Lower lobe of right lung (tissue), 2 donors: Measurements from ENCODE around the gene NPHS1. TPM values are rescaled to one million over a fixed set of nuclear protein-coding genes. Genes with fewer than 3 reads are reported as not detected.

Source experiments
- ATAC-seq, 2 donors: fragments of 200-7000 bp; cut with Tn5 transposase; one replicate each; pipeline ENCODE4 v1.9.1; 2020 to 2022; ENCODE audit warnings: mild to moderate bottlenecking in 2 of 2, moderate library complexity in 2 of 2
- DNase-seq: peaks from one replicate; pipeline ENCODE4 v3.0.0-alpha.2; 2020
- H3K27ac ChIP-seq: fragments of 200-600 bp; one replicate; pipeline ENCODE4 v1.8.0; 2022
- H3K27me3 ChIP-seq: fragments of 200-600 bp; one replicate; pipeline ENCODE4 v1.8.0; 2022; ENCODE audit warnings: low read depth
- H3K36me3 ChIP-seq: fragments of 200-600 bp; one replicate; pipeline ENCODE4 v1.8.0; 2022; ENCODE audit warnings: mild to moderate bottlenecking
- H3K4me1 ChIP-seq: fragments of 200-600 bp; one replicate; pipeline ENCODE4 v1.8.0; 2022
- H3K4me3 ChIP-seq: fragments of 200-600 bp; one replicate; pipeline ENCODE4 v1.8.0; 2022; ENCODE audit warnings: mild to moderate bottlenecking
- H3K9me3 ChIP-seq: fragments of 200-600 bp; one replicate; pipeline ENCODE4 v1.8.0; 2022
- CTCF ChIP-seq: fragments of 200-600 bp; IDR thresholded peaks from one replicate; pipeline ENCODE4 v1.8.0; 2022; ENCODE audit warnings: antibody characterized with exemption, mild to moderate bottlenecking
- intact Hi-C: fragments of 100-400 bp; cut with DNase I; formaldehyde crosslinking; loops from one replicate; pipeline ENCODE4 v1.11.0; 2022
- total RNA-seq: library from RNA; stranded (reverse); fragmentation: NEBNext Ultra II Directional; extraction: Animal tissue kit (Norgen Biotek cat#: 25700); gene quantifications from one replicate; pipeline ENCODE4 v1.2.1, GENCODE V29; 2021
- donor health status: DM: no; HTN: yes; CAD: no; lungs with severe emphysema.

NPHS1 gene
- total RNA-seq, 1 donor from 2014 or later: not detected

GRCh38 chr19:35845215-35846037 is 6.9 kb downstream of the NPHS1 start:
- no peak for DNase-seq
- peaks cover 14% of the 10 kb centered on the region for H3K4me1 ChIP-seq
- intact Hi-C loops: no loop called here
- peak; percentile 52 to 63 for ATAC-seq
- H3K27me3 ChIP-seq: peaks cover 69% of the 10 kb centered on the region
- no peak for TF ChIP-seq CTCF
- no peak overlapping the region for H3K27ac ChIP-seq
- no peaks in the 10 kb centered on the region for H3K9me3 ChIP-seq
- peak overlapping the region; percentile 37 for H3K4me3 ChIP-seq
- no peaks in the 10 kb centered on the region for H3K36me3 ChIP-seq

DNA sequence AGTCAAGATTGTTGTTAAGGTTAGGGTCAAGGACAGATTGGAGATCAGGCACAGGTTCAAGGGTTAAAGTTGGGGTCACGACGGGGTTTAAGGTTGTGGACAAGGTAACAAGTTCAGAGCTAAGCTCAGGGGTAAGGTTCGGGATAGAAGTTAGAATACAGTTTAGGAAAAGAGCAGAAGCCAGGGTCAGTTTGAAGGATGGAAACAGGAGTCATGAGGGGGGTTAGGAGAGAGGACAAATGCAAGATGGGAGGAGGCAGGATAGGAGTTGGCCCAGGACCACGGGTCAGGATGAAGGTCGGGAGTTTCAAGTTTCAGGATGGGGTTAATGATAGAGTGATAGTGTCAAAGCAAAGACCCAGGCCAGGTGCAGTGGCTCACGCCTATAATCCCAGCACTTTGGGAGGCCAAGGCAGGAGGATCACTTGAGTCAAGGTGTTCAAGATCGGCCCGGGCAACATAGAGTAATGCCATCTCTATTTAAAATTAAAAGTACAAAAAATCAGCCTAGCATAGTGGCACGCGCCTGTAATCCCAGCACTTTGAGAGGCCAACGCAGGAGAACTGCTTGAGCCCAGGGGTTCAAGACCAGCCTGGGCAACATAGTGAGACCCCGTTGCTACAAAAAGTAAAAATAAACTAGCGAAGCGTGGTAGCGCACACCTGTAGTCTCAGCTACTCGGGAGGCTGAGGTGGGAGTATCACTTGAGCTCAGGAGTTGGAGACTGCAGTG is 7.7 kb downstream of the NPHS1 start:
- Histone ChIP-seq H3K4me1 (peaks cover 14% of the 10 kb centered on the region), H3K9me3 (no peaks in the 10 kb centered on the region), H3K27ac (no peak overlapping the region), H3K36me3 (no peaks in the 10 kb centered on the region), H3K27me3 (peaks cover 62% of the 10 kb centered on the region), H3K4me3 (no peak overlapping the region)
- no peak for TF ChIP-seq CTCF
- intact Hi-C loops: no loop called here
- DNase-seq: no peak
- ATAC-seq: no peak

DNA sequence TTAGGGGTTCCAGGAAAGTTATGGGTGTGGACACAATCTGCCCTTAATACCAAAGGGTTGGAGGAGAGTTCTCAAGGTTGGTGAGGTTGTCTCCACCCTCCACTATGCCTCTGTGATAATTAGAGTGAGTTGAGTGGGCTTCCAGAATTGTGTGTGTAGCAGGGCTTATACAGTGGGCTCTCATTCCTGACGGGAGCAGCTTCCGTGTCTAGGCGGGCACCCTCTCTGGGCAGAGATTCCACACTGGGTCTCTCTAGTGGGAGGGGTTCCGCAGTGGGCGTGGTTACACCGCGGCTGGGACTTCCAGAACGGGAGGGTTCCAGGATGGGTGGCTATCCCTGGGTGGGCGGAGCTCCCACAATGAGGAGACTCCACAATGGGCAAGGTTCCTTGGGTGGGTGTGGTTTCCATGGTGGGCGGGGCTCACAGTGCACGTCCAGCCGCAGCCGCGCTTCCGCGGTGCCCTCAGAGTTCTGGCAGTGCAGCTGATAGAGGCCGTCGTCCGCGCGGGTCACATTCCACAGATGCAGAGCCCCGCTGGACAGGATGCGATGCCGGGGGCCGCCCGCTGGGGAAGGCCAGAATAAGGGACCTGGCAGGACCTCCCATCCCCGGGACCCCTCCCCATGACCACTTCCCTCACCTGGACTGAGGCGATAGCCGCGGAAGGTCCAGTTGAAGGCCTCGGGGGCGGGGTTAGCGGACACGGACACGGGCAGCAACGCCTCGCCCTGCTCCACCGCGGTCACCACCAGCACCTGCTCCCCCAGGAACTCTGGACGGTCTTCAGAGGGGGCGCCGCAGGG is 8.4 kb downstream of the NPHS1 start:
- Histone ChIP-seq H3K27ac (no peak overlapping the region), H3K36me3 (no peaks in the 10 kb centered on the region), H3K9me3 (no peaks in the 10 kb centered on the region), H3K4me3 (no peak overlapping the region), H3K4me1 (peaks cover 14% of the 10 kb centered on the region), H3K27me3 (peaks cover 54% of the 10 kb centered on the region)
- intact Hi-C loops: no loop called here
- no peak for TF ChIP-seq CTCF
- peak; percentile 9 to 37 for ATAC-seq
- no peak for DNase-seq

- Histone ChIP-seq H3K4me3 (no peak overlapping the region), H3K4me1 (peaks cover 14% of the 10 kb centered on the region), H3K27ac (no peak overlapping the region), H3K9me3 (no peaks in the 10 kb centered on the region), H3K36me3 (no peaks in the 10 kb centered on the region), H3K27me3 (peaks cover 44% of the 10 kb centered on the region)
- DNase-seq (no peak), ATAC-seq (no peak)
- TF ChIP-seq CTCF: no peak
- intact Hi-C loops: no loop called here
Measured at GRCh38 chr19:35842666-35843272, 9.5 kb downstream of the NPHS1 start.
